Colonic mucosa (tissue), 4 donors: ENCODE measurements around the gene HHATL. TPM values are rescaled to one million over a fixed set of nuclear protein-coding genes. Genes with fewer than 3 reads are reported as not detected.

ENCODE experiments used
- DNase-seq: peaks from one replicate; pipeline ENCODE4 v3.0.0-alpha.2; 2020
- H3K27ac ChIP-seq: fragments of 200-600 bp; one replicate; pipeline ENCODE4 v1.8.0; 2021
- H3K27me3 ChIP-seq: fragments of 200-600 bp; one replicate; pipeline ENCODE4 v1.8.0; 2021
- H3K36me3 ChIP-seq: fragments of 200-600 bp; one replicate; pipeline ENCODE4 v1.8.0; 2021
- H3K4me1 ChIP-seq: fragments of 200-600 bp; one replicate; pipeline ENCODE4 v1.8.0; 2021; ENCODE audit warnings: mild to moderate bottlenecking
- H3K4me3 ChIP-seq: fragments of 200-600 bp; one replicate; pipeline ENCODE4 v1.8.0; 2021
- H3K9ac ChIP-seq, 2 donors: one replicate each; pipeline ENCODE4 v1.7.0; 2013; ENCODE audit warnings: control low read depth in 2 of 2, low read depth in 2 of 2, low read length in 2 of 2
- H3K9me3 ChIP-seq: fragments of 200-600 bp; one replicate; pipeline ENCODE4 v1.8.0; 2021
- CTCF ChIP-seq: fragments of 200-600 bp; IDR thresholded peaks from one replicate; pipeline ENCODE4 v1.8.0; 2022; ENCODE audit warnings: antibody characterized with exemption, mild to moderate bottlenecking
- intact Hi-C: fragments of 100-400 bp; cut with DNase I; formaldehyde crosslinking; loops from one replicate; pipeline ENCODE4 v1.14.1; 2022
- total RNA-seq, 2 donors: library from RNA; stranded (reverse); fragmentation: NEBNext Ultra II Directional in 1 of 2; extraction: Animal tissue kit (Norgen Biotek cat#: 25700) in 1 of 2; gene quantifications; one replicate each; pipeline ENCODE4 v1.2.1, GENCODE V29; 2021
- donor health status: healthy.
- donor health status: DM: no; HTN: no; CAD: no.
- donor health status: DM: no; HTN: no; CAD: no.

HHATL gene
- total RNA-seq, 2 donors from 2014 or later = 0.50 to 1.2 TPM

DNA sequence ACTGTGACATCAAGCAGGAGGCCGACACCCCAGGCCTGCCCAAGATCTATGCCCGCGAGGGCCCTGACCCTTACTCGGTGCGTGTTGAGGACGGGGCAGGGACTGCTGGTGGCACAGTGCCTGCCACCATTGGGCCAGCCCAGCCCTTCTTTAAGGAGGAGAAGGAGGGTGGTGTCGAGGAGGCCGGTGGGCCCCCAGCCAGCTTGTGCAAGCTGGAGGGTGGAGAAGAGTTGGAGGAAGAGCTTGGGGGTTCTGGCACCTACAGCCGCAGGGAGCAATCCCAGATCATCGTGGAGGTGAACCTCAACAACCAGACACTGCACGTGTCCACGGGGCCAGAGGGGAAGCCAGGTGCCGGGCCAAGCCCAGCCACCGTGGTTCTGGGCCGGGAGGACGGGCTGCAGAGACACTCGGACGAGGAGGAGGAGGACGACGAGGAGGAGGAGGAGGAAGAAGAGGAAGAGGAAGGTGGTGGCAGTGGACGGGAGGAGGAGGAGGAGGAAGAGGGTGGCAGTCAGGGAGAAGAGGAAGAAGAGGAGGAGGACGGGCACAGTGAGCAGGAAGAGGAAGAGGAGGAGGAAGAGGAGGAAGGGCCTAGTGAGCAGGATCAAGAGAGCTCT is 43.7 kb downstream of the HHATL start:
- no peak overlapping the region for H3K4me3 ChIP-seq
- H3K27ac ChIP-seq = no peak overlapping the region
- H3K9ac ChIP-seq = no peak overlapping the region
- no peak for DNase-seq
- no peaks in the 10 kb centered on the region for H3K27me3 ChIP-seq
- no peaks in the 10 kb centered on the region for H3K4me1 ChIP-seq
- intact Hi-C loops = loop anchor here (5.0 kb wide), 1 partner anchor 83 kb away; no protein-coding TSS in a partner anchor
- no peaks in the 10 kb centered on the region for H3K36me3 ChIP-seq
- no peaks in the 10 kb centered on the region for H3K9me3 ChIP-seq
- TF ChIP-seq CTCF = no peak

- DNase-seq = no peak
- no peak overlapping the region for H3K9ac ChIP-seq
- no peak for TF ChIP-seq CTCF
- no peaks in the 10 kb centered on the region for H3K4me1 ChIP-seq
- no peak overlapping the region for H3K27ac ChIP-seq
- H3K9me3 ChIP-seq = no peaks in the 10 kb centered on the region
- intact Hi-C loops = loop anchor here (5.0 kb wide), 1 partner anchor 84 kb away; no protein-coding TSS in a partner anchor
- H3K27me3 ChIP-seq = no peaks in the 10 kb centered on the region
- no peak overlapping the region for H3K4me3 ChIP-seq
- no peaks in the 10 kb centered on the region for H3K36me3 ChIP-seq
Observed at GRCh38 chr3:42658091-42658770, 44.4 kb downstream of the HHATL start.

- no peak overlapping the region for H3K27ac ChIP-seq
- H3K36me3 ChIP-seq = no peaks in the 10 kb centered on the region
- no peaks in the 10 kb centered on the region for H3K4me1 ChIP-seq
- H3K27me3 ChIP-seq = no peaks in the 10 kb centered on the region
- intact Hi-C loops = loop anchor here (5.0 kb wide), 1 partner anchor 85 kb away; no protein-coding TSS in a partner anchor
- no peak overlapping the region for H3K9ac ChIP-seq
- no peak for DNase-seq
- no peak for TF ChIP-seq CTCF
- no peaks in the 10 kb centered on the region for H3K9me3 ChIP-seq
- H3K4me3 ChIP-seq = no peak overlapping the region
Observed at GRCh38 chr3:42657675-42658074, 44.9 kb downstream of the HHATL start.

- no peak overlapping the region for H3K27ac ChIP-seq
- H3K9me3 ChIP-seq = no peaks in the 10 kb centered on the region
- H3K4me1 ChIP-seq = no peaks in the 10 kb centered on the region
- DNase-seq = no peak
- H3K9ac ChIP-seq = no peak overlapping the region
- no peaks in the 10 kb centered on the region for H3K27me3 ChIP-seq
- H3K4me3 ChIP-seq = no peak overlapping the region
- no peak for TF ChIP-seq CTCF
- no peaks in the 10 kb centered on the region for H3K36me3 ChIP-seq
- intact Hi-C loops = loop anchor here (5.0 kb wide), 1 partner anchor 85 kb away; no protein-coding TSS in a partner anchor
Observed at GRCh38 chr3:42656680-42657610, 45.7 kb downstream of the HHATL start.

DNA sequence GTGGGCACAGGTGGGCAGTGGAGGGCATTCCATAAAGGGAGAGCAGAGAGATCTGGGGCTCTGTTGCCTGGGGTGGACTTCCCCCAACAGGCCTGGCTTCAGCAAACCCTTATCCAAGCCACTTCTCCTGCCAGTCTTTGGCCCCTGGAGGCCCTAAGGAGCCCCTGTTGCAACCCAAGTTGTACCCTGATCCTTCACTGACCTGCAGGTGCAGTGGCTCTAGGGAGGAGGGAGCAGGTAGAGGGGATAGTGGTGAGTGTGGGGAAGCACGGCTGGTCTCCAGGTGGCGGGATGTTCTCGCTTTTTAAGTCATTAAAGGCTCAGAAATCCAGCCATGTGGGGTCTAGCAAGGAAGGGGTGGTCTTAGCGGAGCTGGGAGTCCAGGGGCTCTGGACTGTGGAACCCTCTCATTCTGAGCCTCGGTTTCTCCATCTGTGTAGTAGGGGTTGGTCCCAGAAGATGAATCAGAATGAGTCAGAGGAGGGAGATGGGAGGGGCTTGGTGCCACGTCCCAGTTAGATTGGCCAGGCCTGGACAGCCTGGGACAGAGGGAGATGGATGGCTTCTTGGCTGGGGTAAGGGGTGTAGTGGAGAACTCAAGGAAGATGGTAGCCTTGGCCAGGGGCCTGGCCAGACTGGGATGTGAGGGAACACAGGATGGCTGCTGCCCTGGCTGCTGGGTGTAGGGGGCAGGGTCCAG is 46.5 kb downstream of the HHATL start:
- no peaks in the 10 kb centered on the region for H3K9me3 ChIP-seq
- H3K4me1 ChIP-seq = no peaks in the 10 kb centered on the region
- no peaks in the 10 kb centered on the region for H3K27me3 ChIP-seq
- H3K27ac ChIP-seq = peak overlapping the region; percentile 82
- TF ChIP-seq CTCF = no peak
- intact Hi-C loops = loop anchor here (5.0 kb wide), 1 partner anchor 86 kb away; no protein-coding TSS in a partner anchor
- H3K9ac ChIP-seq = no peak overlapping the region
- DNase-seq = no peak
- no peak overlapping the region for H3K4me3 ChIP-seq
- H3K36me3 ChIP-seq = no peaks in the 10 kb centered on the region
